ENCODE results near the gene SIRT2. TPM values are rescaled to one million over a fixed set of nuclear protein-coding genes. Genes with fewer than 3 reads are reported as not detected.

The SIRT2 gene
- total RNA-seq, 4 donors from 2014 or later, result 45.7 to 103 (median 64.9) TPM

GRCh38 chr19:38928391-38929001, 29.1 kb upstream of the SIRT2 start:
- TF ChIP-seq CTCF (IDR thresholded peaks at IDR 0.05; ENCODE audit: low read depth), result no peak

GRCh38 chr19:38924388-38924787, 25.0 kb upstream of the SIRT2 start:
- TF ChIP-seq CTCF (IDR thresholded peaks at IDR 0.05; ENCODE audit: low read depth), result no peak

- TF ChIP-seq CTCF (IDR thresholded peaks at IDR 0.05; ENCODE audit: low read depth), result no peak
Observed at GRCh38 chr19:38922482-38922881, 23.1 kb upstream of the SIRT2 start.

GRCh38 chr19:38921420-38922274, 22.2 kb upstream of the SIRT2 start:
- TF ChIP-seq CTCF (IDR thresholded peaks at IDR 0.05; ENCODE audit: low read depth), result no peak

GRCh38 chr19:38920602-38921419, 21.4 kb upstream of the SIRT2 start:
- no peak for TF ChIP-seq CTCF (IDR thresholded peaks at IDR 0.05; ENCODE audit: low read depth)

GRCh38 chr19:38919837-38920601, 20.6 kb upstream of the SIRT2 start:
- no peak for TF ChIP-seq CTCF (IDR thresholded peaks at IDR 0.05; ENCODE audit: low read depth)

Measured in subcutaneous adipose tissue (tissue), 4 donors.